ENCODE data around the gene CREB3L2.

CREB3L2 gene

DNA sequence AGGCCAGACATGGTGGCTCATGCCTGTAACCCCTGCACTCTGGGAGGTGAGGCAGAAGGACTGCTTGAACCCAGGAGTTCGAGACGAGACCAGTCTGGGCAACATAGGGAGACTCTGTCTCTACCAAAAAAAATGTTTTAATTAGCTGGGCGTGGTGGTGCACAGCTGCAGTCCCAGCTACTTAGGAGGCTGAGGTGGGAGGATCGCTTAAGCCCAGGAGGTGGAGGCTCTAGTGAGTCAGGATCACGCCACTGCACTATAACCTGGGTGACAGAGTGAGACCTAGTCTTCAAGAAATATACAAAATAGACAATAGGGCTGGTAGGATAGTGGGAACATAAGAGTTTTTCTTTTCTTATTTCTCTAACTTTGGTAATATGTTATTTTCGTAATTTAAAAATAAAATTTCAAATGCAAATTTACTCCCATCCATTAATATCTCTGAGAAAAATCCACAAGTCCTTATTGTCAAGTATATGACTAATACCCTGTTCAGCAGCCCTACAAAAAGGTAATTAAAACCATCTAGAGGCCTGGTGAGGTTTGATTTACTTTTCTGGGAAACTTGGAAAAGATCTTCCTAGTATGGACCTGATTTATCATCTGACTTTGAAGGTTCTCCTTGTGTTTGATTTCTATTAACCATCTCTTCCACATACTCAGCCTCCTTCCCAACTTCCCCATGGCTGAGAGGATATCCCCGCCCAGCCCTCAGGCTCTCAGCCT lies 50.0 kb downstream of the CREB3L2 start:
- no peak overlapping the region for H3K4me3 ChIP-seq (ENCODE audit: low read depth, low read length)
- TF ChIP-seq, protein P1, sequence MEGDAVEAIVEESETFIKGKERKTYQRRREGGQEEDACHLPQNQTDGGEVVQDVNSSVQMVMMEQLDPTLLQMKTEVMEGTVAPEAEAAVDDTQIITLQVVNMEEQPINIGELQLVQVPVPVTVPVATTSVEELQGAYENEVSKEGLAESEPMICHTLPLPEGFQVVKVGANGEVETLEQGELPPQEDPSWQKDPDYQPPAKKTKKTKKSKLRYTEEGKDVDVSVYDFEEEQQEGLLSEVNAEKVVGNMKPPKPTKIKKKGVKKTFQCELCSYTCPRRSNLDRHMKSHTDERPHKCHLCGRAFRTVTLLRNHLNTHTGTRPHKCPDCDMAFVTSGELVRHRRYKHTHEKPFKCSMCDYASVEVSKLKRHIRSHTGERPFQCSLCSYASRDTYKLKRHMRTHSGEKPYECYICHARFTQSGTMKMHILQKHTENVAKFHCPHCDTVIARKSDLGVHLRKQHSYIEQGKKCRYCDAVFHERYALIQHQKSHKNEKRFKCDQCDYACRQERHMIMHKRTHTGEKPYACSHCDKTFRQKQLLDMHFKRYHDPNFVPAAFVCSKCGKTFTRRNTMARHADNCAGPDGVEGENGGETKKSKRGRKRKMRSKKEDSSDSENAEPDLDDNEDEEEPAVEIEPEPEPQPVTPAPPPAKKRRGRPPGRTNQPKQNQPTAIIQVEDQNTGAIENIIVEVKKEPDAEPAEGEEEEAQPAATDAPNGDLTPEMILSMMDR (IDR thresholded peaks at IDR 0.05; ENCODE audit: low read depth, low read length, missing control alignments): no peak
- no peak for DNase-seq (ENCODE audit: low read depth)
- in situ Hi-C loops (cut with HindIII; ENCODE audit: low sequenced_read_pairs): no loop called here

DNA sequence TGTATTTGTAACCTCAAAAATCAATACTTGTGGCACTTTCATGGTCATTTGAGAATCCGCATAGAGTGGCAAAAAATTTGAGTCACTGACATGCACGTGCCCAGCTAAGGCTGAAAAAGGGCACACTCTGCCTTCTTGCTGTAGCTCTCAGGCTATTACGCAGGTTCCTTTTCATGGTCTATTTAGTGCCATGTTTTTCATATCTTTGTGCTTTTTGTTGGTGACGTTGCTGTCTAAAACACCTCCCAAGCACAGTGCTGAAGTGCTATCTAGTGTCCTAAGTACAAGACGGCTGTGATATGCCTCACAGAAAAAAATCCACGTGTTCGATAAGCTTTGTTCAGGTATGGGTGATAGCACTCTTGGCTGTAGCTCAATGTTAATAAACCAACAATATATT lies 50.9 kb downstream of the CREB3L2 start:
- DNase-seq (ENCODE audit: low read depth): no peak
- in situ Hi-C loops (cut with HindIII; ENCODE audit: low sequenced_read_pairs): no loop called here
- TF ChIP-seq, protein P1 (IDR thresholded peaks at IDR 0.05; ENCODE audit: low read depth, low read length, missing control alignments): no peak
- H3K4me3 ChIP-seq (ENCODE audit: low read depth, low read length): no peak overlapping the region

DNA sequence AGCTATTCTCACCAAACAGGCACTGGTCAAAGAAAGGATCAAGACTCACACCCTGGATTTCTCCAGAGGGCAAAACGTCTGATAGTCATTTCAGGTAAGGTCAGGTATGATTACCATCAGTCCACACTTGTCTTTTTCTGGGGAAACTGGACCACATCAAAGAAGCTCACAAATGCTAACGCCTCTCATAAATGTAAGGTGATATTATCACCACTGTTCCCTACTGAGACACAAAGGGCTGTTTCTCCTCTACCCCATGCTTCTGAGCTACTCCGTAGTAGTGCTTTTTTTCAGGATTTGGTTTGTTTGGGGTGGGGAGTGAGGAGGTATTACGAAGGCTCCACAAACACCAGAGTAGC lies 51.6 kb downstream of the CREB3L2 start:
- H3K4me3 ChIP-seq (ENCODE audit: low read depth, low read length): no peak overlapping the region
- TF ChIP-seq, protein P1 (IDR thresholded peaks at IDR 0.05; ENCODE audit: low read depth, low read length, missing control alignments): no peak
- no peak for DNase-seq (ENCODE audit: low read depth)
- in situ Hi-C loops (cut with HindIII; ENCODE audit: low sequenced_read_pairs): no loop called here

DNA sequence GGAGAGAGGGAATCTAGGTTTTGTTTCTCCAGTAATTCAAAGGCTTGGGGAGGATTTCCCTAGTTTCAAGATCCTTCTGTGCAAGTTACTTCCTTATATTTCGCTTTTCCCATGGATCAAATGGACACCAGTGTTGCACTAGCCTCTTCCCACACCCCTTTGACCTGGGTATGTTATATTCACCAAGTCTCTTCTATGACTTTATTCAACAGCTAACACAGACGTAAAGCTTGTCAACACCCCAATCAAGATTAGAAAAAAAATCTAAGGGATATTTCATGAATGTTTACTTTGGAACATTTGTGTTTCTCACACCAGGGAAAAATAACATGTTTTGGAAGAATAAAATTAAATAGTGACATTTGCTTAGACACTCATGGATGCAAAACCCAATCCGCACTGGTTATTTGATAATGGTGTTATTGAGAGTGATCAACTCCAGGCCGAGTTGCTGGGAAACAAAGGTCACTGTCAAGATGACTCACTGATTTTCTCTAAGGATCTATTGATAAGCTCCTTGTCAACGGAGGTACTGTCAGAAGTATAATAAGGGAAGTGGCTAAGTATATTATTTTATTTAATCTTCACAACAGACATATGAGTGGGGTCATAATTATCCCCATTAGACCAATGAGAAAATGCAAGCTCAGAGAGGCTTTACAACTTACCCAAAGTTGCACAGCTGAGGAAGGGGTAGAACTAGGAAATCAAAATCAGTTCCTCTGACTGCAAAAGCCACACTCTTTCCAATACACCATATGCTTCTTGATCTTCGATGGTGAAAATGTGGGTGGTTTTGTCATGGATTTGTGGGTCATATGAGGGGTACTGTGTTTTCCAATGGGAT lies 52.2 kb downstream of the CREB3L2 start:
- in situ Hi-C loops (cut with HindIII; ENCODE audit: low sequenced_read_pairs): no loop called here
- H3K4me3 ChIP-seq (ENCODE audit: low read depth, low read length): no peak overlapping the region
- DNase-seq (ENCODE audit: low read depth): no peak
- TF ChIP-seq, protein P1 (IDR thresholded peaks at IDR 0.05; ENCODE audit: low read depth, low read length, missing control alignments): no peak

DNA sequence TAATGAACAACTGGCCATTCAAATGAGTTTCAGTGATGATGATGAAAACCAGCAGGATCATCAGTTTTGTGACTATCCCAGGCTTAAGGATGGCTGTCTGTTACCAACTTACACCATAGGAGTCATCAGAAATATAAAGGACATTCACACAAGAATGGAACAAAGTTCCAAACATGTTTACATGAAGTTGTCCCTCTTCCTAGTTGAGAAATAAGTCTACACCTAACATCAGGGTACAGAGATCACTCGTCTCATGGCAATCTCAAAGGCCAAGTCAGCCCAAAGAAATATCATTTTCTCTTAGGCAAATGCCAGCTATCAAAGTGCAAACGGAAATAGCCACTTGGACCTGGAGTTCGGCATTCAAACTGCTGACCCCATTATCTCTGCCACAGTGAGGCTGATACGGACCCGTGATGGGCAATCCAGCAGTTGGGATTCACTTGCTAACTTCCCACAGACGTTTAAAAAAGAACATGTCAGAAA lies 53.0 kb downstream of the CREB3L2 start:
- TF ChIP-seq, protein P1 (IDR thresholded peaks at IDR 0.05; ENCODE audit: low read depth, low read length, missing control alignments): no peak
- no peak for DNase-seq (ENCODE audit: low read depth)
- no peak overlapping the region for H3K4me3 ChIP-seq (ENCODE audit: low read depth, low read length)
- in situ Hi-C loops (cut with HindIII; ENCODE audit: low sequenced_read_pairs): no loop called here

DNA sequence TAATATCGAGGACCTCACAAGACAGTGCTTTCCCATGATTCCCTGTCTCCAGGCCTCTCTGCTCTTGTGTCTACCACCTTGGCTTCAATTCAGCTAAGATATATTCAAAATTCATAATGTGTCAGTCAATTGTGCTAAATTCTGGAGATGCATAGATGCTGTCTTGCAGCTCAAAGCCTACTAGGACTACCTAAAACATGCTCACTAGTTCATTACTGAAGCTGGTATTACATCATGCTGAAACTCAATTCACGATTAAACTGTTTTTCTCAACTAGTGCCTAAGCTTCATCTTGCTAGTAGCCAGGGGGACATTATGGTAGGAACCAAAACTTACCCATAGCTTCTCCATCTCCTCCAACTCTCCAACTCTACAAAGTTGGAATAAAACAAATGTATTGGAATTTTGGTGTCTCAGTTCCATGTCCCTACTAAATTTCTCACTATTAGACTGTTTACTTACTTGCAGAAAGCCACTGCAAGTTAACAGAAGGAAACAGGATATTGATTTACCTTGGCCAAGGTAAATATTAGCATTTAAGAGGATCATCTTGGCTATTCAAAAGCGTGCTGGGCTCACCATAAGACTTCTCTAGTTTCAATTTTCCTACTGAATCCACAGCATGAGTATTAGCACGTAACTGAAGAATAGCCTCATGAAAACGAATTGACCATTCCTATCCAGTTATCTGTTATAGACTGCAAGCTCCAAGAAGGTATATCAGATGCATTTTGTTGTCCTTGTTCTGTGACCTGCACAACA lies 53.6 kb downstream of the CREB3L2 start:
- in situ Hi-C loops (cut with HindIII; ENCODE audit: low sequenced_read_pairs): no loop called here
- no peak for DNase-seq (ENCODE audit: low read depth)
- no peak overlapping the region for H3K4me3 ChIP-seq (ENCODE audit: low read depth, low read length)
- TF ChIP-seq, protein P1 (IDR thresholded peaks at IDR 0.05; ENCODE audit: low read depth, low read length, missing control alignments): no peak
